Fibroblast of lung (primary cell): ENCODE measurements around the gene LANCL2. TPM values are rescaled to one million over a fixed set of nuclear protein-coding genes. Genes with fewer than 3 reads are reported as not detected.
"Not testable (repeated sequence)": the region's sequence is repeated elsewhere in the genome, so short reads cannot be mapped to it uniquely, and the experiment has no call there.

Source experiments
- DNase-seq, 2 donors: peaks; one replicate each; pipeline versions ENCODE4 v3.0.0 to v3.0.0-alpha.2; 2010; ENCODE audit warnings: low read depth in 2 of 2
- H2AFZ ChIP-seq: 2 replicates; pipeline ENCODE4 v1.5.1; 2012; ENCODE audit warnings: low read length, control low read depth, inconsistent platforms
- H3K27ac ChIP-seq: 2 replicates; pipeline ENCODE4 v1.5.1; 2011; ENCODE audit warnings: low read length, control low read depth; ENCODE audit not compliant: insufficient read depth
- H3K27me3 ChIP-seq: 2 replicates; pipeline ENCODE4 v1.5.1; 2011; ENCODE audit warnings: mild to moderate bottlenecking, low read length; ENCODE audit not compliant: control insufficient read depth, insufficient read depth
- H3K36me3 ChIP-seq: 2 replicates; pipeline ENCODE4 v1.5.1; 2011; ENCODE audit warnings: low read length; ENCODE audit not compliant: control insufficient read depth, insufficient read depth
- H3K4me1 ChIP-seq: 2 replicates; pipeline ENCODE4 v1.5.1; 2011; ENCODE audit warnings: low read length; ENCODE audit not compliant: control insufficient read depth, insufficient read depth; ENCODE audit errors: extremely low read depth
- H3K4me2 ChIP-seq: 2 replicates; pipeline ENCODE4 v1.5.1; 2011; ENCODE audit warnings: low read length, control low read depth; ENCODE audit not compliant: insufficient read depth; ENCODE audit errors: extremely low read depth
- H3K4me3 ChIP-seq, 4 experiments: fragments of 200-600 bp in 1 of 4; sonication (generic) in 1 of 4; replicated peaks in 1 of 4; 2 replicates each; pipeline ENCODE4 v1.5.1; 2011 to 2016; ENCODE audit warnings: low read length in 4 of 4, low read depth in 3 of 4, mild to moderate bottlenecking in 3 of 4, control low read depth in 2 of 4, inconsistent platforms in 1 of 4, mixed read lengths in 1 of 4; ENCODE audit not compliant: insufficient read depth in 1 of 4; ENCODE audit errors: control extremely low read depth in 1 of 4
- H3K79me2 ChIP-seq: 2 replicates; pipeline ENCODE4 v1.5.1; 2012; ENCODE audit warnings: mild to moderate bottlenecking, low read length, inconsistent platforms; ENCODE audit not compliant: control insufficient read depth, insufficient read depth
- H3K9ac ChIP-seq: 2 replicates; pipeline ENCODE4 v1.5.1; 2011; ENCODE audit warnings: mild to moderate bottlenecking, low read length, control low read depth; ENCODE audit not compliant: insufficient read depth
- H3K9me3 ChIP-seq: 2 replicates; pipeline ENCODE4 v1.5.1; 2012; ENCODE audit warnings: low read depth, low read length; ENCODE audit not compliant: control insufficient read depth, insufficient read depth
- H4K20me1 ChIP-seq: 2 replicates; pipeline ENCODE4 v1.5.1; 2011; ENCODE audit warnings: low read length; ENCODE audit not compliant: control insufficient read depth, insufficient read depth; ENCODE audit errors: extremely low read depth
- CTCF ChIP-seq, 2 donors: IDR thresholded peaks in 1 of 2; conservative IDR thresholded peaks in 1 of 2; 1 replicate in 1 of 2; 2 replicates in 1 of 2; pipeline ENCODE4 v1.5.1; 2011 to 2012; ENCODE audit warnings: low read length in 2 of 2, control low read depth in 1 of 2, inconsistent platforms in 1 of 2, low read depth in 1 of 2, mild to moderate bottlenecking in 1 of 2
- EZH2 ChIP-seq: IDR thresholded peaks from 2 replicates; pipeline ENCODE4 v1.5.1; 2012; ENCODE audit warnings: low read length, control low read depth, mild to moderate bottlenecking; ENCODE audit errors: missing control alignments
- polyA plus RNA-seq, 2 donors: library from polyadenylated mRNA; depleted of rRNA in 1 of 2; stranded (reverse) in 1 of 2; unstranded in 1 of 2; fragments of >200 nt; gene quantifications; 2 replicates each; pipeline ENCODE4 v1.2.1, GENCODE V29; 2011 to 2012; ENCODE audit warnings: missing spikeins in 1 of 2
- total RNA-seq: library from RNA; depleted of rRNA; stranded (reverse); fragments of >200 nt; gene quantifications from 2 replicates; pipeline ENCODE4 v1.2.1, GENCODE V29; 2014

LANCL2 gene
- total and polyA plus RNA-seq, 2 donors (not counting 1 experiment from before 2014, with no cell fraction given): 8.9 to 15.0 TPM

GRCh38 chr7:55411844-55412243, 46.7 kb downstream of the LANCL2 start:
- H2AFZ ChIP-seq: no peak overlapping the region
- H3K27me3 ChIP-seq: no peaks in the 10 kb centered on the region
- no peak overlapping the region for H3K4me2 ChIP-seq
- H3K9me3 ChIP-seq: no peaks in the 10 kb centered on the region
- H3K9ac ChIP-seq: no peak overlapping the region
- no peaks in the 10 kb centered on the region for H3K79me2 ChIP-seq
- TF ChIP-seq EZH2: no peak
- no peak for TF ChIP-seq CTCF (conservative IDR thresholded peaks at IDR 0.05 in 1 of 2, IDR thresholded peaks at IDR 0.05 in 1 of 2; ENCODE audit: low read depth in 1 of 2, low read length in 2 of 2)
- H3K27ac ChIP-seq: no peak overlapping the region
- H3K4me1 ChIP-seq: no peaks in the 10 kb centered on the region
- H4K20me1 ChIP-seq: no peaks in the 10 kb centered on the region
- no peak overlapping the region for H3K4me3 ChIP-seq
- DNase-seq: no peak
- H3K36me3 ChIP-seq: no peaks in the 10 kb centered on the region

- no peaks in the 10 kb centered on the region for H3K9me3 ChIP-seq
- H2AFZ ChIP-seq: no peak overlapping the region
- no peak overlapping the region for H3K4me3 ChIP-seq
- DNase-seq: no peak
- no peak overlapping the region for H3K27ac ChIP-seq
- H3K4me1 ChIP-seq: no peaks in the 10 kb centered on the region
- no peaks in the 10 kb centered on the region for H3K27me3 ChIP-seq
- TF ChIP-seq CTCF (conservative IDR thresholded peaks at IDR 0.05 in 1 of 2, IDR thresholded peaks at IDR 0.05 in 1 of 2; ENCODE audit: low read depth in 1 of 2, low read length in 2 of 2): no peak
- TF ChIP-seq EZH2: no peak
- no peak overlapping the region for H3K9ac ChIP-seq
- no peaks in the 10 kb centered on the region for H4K20me1 ChIP-seq
- no peaks in the 10 kb centered on the region for H3K36me3 ChIP-seq
- no peaks in the 10 kb centered on the region for H3K79me2 ChIP-seq
- H3K4me2 ChIP-seq: no peak overlapping the region
These were observed 48.3 kb downstream of the LANCL2 start for GRCh38 chr7:55413442-55413841.

GRCh38 chr7:55415173-55415778, 50.1 kb downstream of the LANCL2 start:
- Histone ChIP-seq H3K27ac (no peak overlapping the region), H3K4me1 (no peaks in the 10 kb centered on the region), H3K9me3 (no peaks in the 10 kb centered on the region), H3K36me3 (no peaks in the 10 kb centered on the region), H3K9ac (no peak overlapping the region), H3K4me2 (no peak overlapping the region), H3K79me2 (no peaks in the 10 kb centered on the region), H3K27me3 (no peaks in the 10 kb centered on the region), H2AFZ (no peak overlapping the region), H3K4me3 (no peak overlapping the region), H4K20me1 (no peaks in the 10 kb centered on the region)
- DNase-seq: peak; percentile 56 to 75
- TF ChIP-seq CTCF (conservative IDR thresholded peaks at IDR 0.05 in 1 of 2, IDR thresholded peaks at IDR 0.05 in 1 of 2; ENCODE audit: low read depth in 1 of 2, low read length in 2 of 2) (peak; percentile 69 to 76), EZH2 (no peak)

- H3K4me3 ChIP-seq, DNase-seq, H3K4me1 ChIP-seq, H3K9me3 ChIP-seq, H2AFZ ChIP-seq, H3K27me3 ChIP-seq, H3K9ac ChIP-seq, H4K20me1 ChIP-seq, H3K79me2 ChIP-seq, H3K4me2 ChIP-seq, H3K36me3 ChIP-seq, H3K27ac ChIP-seq: not testable (repeated sequence)
These were observed 52.3 kb downstream of the LANCL2 start for GRCh38 chr7:55417456-55417855.
